ENCODE measurements around the gene OLFM4. TPM values are rescaled to one million over a fixed set of nuclear protein-coding genes. Genes with fewer than 3 reads are reported as not detected.

OLFM4 gene
- total and polyA plus RNA-seq, 2 donors (not counting 3 experiments of a cell fraction or from before 2014, with no cell fraction given), result not detected

- dilution Hi-C loops (cut with MboI; ENCODE audit: extremely low pct_ligation_motif_present, low sequenced_read_pairs), result no loop called here
- H3K9me1 ChIP-seq (replicated peaks; ENCODE audit: control insufficient read depth, extremely low read depth, insufficient read depth, low read length), result peaks cover 3% of the 10 kb centered on the region
- H3K79me2 ChIP-seq (ENCODE audit: control insufficient read depth, insufficient read depth, low read length), result no peaks in the 10 kb centered on the region
- no peak for FAIRE-seq
- H3K4me2 ChIP-seq (ENCODE audit: insufficient read depth, low read length), result no peak overlapping the region
- TF ChIP-seq CTCF (IDR thresholded peaks at IDR 0.05; ENCODE audit: extremely low read depth in 1 of 2, insufficient read depth in 1 of 2, low read depth in 1 of 2, low read length in 2 of 2), result no peak
- no peak for TF ChIP-seq JUN (IDR thresholded peaks at IDR 0.05; ENCODE audit: borderline replicate concordance, insufficient read depth, insufficient read length, low read depth)
- no peak for TF ChIP-seq GATA2 (IDR thresholded peaks at IDR 0.05; ENCODE audit: insufficient read depth, insufficient read length, low read depth, low read length)
- TF ChIP-seq FOS (IDR thresholded peaks at IDR 0.05; ENCODE audit: borderline replicate concordance, insufficient read depth, low read length), result no peak
- TF ChIP-seq POLR2A (IDR thresholded peaks at IDR 0.05; ENCODE audit: low read depth, low read length), result no peak
- TF ChIP-seq MAX (IDR thresholded peaks at IDR 0.05; ENCODE audit: insufficient read depth, insufficient read length), result no peak
- TF ChIP-seq EZH2 (IDR thresholded peaks at IDR 0.05; ENCODE audit: borderline replicate concordance, low read depth, low read length, severe bottlenecking), result no peak
- no peak for TF ChIP-seq POLR2AphosphoS5 (IDR thresholded peaks at IDR 0.05; ENCODE audit: insufficient read depth, low read depth, low read length)
- intact Hi-C loops (cut with micrococcal nuclease), result no loop called here
- ChIA-PET CTCF (no interaction called here), POLR2A (no interaction called here)
- DNase-seq (ENCODE audit: low read depth, low spot score), result no peak
- no TSS peak for BruUV-seq (replicated peaks)
- no peaks in the 10 kb centered on the region for H3K36me3 ChIP-seq (ENCODE audit: control insufficient read depth in 2 of 2, extremely low read depth in 1 of 2, insufficient read depth in 2 of 2, low read length in 2 of 2)
- H3K4me1 ChIP-seq (ENCODE audit: control insufficient read depth, extremely low read depth, insufficient read depth, low read length), result no peaks in the 10 kb centered on the region
- no peak overlapping the region for H2AFZ ChIP-seq (ENCODE audit: low read depth, low read length)
- no peaks in the 10 kb centered on the region for H4K20me1 ChIP-seq (replicated peaks; ENCODE audit: control insufficient read depth, extremely low read depth, insufficient read depth, low read length)
- no peak overlapping the region for H3K4me3 ChIP-seq (replicated peaks in 1 of 3; ENCODE audit: insufficient read depth in 1 of 3, low read depth in 1 of 3, low read length in 3 of 3)
- H3K27ac ChIP-seq (ENCODE audit: insufficient read depth, low read depth, low read length), result no peak overlapping the region
- peaks cover under 1% of the 10 kb centered on the region for H3K9me3 ChIP-seq (replicated peaks; ENCODE audit: control insufficient read depth, insufficient read depth, low read length)
- H3K9ac ChIP-seq (replicated peaks; ENCODE audit: extremely low read depth, insufficient read depth, low read length), result no peak overlapping the region
- H3K27me3 ChIP-seq (ENCODE audit: control insufficient read depth in 2 of 2, insufficient read depth in 2 of 2, low read length in 2 of 2), result no peaks in the 10 kb centered on the region
These were observed 14.8 kb downstream of the OLFM4 start for GRCh38 chr13:53043398-53043797.

Data from endothelial cell of umbilical vein (primary cell).